SIG-M5 (cell line): ENCODE measurements around the gene MCM7.

Experiments used
- DNase-seq: peaks from one replicate; lab custom pipeline; 2025; lab: John Stamatoyannopoulos, UW

The MCM7 gene

GRCh38 chr7:100122568-100122967 lies 21.4 kb upstream of the MCM7 start:
- DNase-seq: no peak

GRCh38 chr7:100122067-100122466 lies 20.9 kb upstream of the MCM7 start:
- DNase-seq: no peak

- no peak for DNase-seq
Observed at GRCh38 chr7:100120733-100121036, 19.5 kb upstream of the MCM7 start.

GRCh38 chr7:100119970-100120732 lies 19.0 kb upstream of the MCM7 start:
- no peak for DNase-seq

- peak; percentile 57 for DNase-seq
Observed at GRCh38 chr7:100119072-100119969, 18.1 kb upstream of the MCM7 start, which contains the start of the genes CNPY4 and TAF6. TSS of gene CNPY4 (plus strand) at chr7:100119634. CDS start at chr7:100119745, 111 bp downstream. TSS of gene TAF6 (minus strand) at chr7:100119358. CDS start at chr7:100114209, 5,149 bp downstream.

GRCh38 chr7:100118388-100119071 lies 17.3 kb upstream of the MCM7 start:
- DNase-seq: no peak

GRCh38 chr7:100115026-100115425 lies 13.8 kb upstream of the MCM7 start:
- DNase-seq: no peak

- DNase-seq: no peak
Observed at GRCh38 chr7:100111914-100112313, 10.7 kb upstream of the MCM7 start.

GRCh38 chr7:100111156-100111555 lies 10.0 kb upstream of the MCM7 start:
- DNase-seq: no peak

- no peak for DNase-seq
Observed at GRCh38 chr7:100109521-100110163, 8.4 kb upstream of the MCM7 start.

GRCh38 chr7:100107890-100108289 lies 6.7 kb upstream of the MCM7 start:
- DNase-seq: no peak

- DNase-seq: no peak
Observed at GRCh38 chr7:100107125-100107737, 6.0 kb upstream of the MCM7 start.

GRCh38 chr7:100106633-100107032 lies 5.4 kb upstream of the MCM7 start:
- DNase-seq: no peak

GRCh38 chr7:100105534-100105933 lies 4.3 kb upstream of the MCM7 start:
- DNase-seq: no peak

GRCh38 chr7:100102950-100103840 lies 2.0 kb upstream of the MCM7 start:
- DNase-seq: no peak

- DNase-seq: no peak
Observed at GRCh38 chr7:100100420-100101015, 679 bp downstream of the MCM7 start.

- no peak for DNase-seq
Observed at GRCh38 chr7:100099452-100099851, 1.7 kb downstream of the MCM7 start.

GRCh38 chr7:100098913-100099312 lies 2.3 kb downstream of the MCM7 start:
- DNase-seq: no peak

- DNase-seq: no peak
Observed at GRCh38 chr7:100095704-100096103, 5.5 kb downstream of the MCM7 start.

- no peak for DNase-seq
Observed at GRCh38 chr7:100095289-100095688, 5.9 kb downstream of the MCM7 start.
